Activated CD4-positive, CD25-positive, alpha-beta regulatory T cell treated with anti-CD3 and anti-CD28 coated beads, Interleukin-2, amount 50 U/mL, for 24 hours (primary cell): ENCODE measurements around the gene SBF2.

Experiments used
- ATAC-seq, 2 donors: fragments of 150-1000 bp; cut with Tn5 transposase; one replicate each; pipeline ENCODE4 v1.10.0; 2021; ENCODE audit warnings: mild to moderate bottlenecking in 1 of 2, moderate library complexity in 1 of 2

The SBF2 gene

DNA sequence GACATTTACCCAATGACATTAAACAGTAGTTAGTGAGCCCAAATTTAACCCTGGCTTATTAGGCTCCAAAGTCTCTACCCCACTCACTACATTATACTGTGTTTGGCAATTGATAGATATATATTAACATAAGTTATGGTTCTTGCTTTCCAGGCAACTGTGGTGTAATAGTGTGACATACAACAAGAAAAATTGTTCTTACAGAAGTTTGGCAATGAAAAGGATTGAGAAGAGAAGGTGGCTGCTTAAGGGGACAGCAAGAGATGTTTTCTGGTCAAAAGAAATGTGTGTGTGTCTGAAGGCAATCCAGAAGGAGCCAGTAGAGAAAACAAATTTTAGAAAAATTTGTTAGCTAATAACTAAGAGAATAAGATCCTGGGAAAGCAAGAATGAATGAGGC is 497.8 kb downstream of the SBF2 start:
- ATAC-seq: no peak

DNA sequence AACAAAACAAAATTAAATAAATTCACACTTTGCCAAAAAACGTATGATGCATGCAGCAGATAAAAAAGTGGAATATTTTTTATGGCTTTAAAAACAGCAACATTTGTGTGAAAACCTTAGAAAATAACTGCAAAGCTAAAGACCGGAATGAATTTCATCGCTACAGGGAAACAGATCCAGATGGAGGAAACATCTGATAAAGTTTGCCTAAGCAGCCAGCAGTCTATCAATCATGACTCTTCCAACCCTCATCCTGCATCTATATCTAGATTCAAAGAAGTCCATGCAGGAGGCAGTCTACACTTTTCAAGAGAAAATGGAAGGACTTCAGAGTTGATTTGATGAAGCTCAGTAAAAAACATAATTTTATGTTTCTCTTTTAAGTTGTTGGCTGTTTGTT is 503.3 kb downstream of the SBF2 start:
- no peak for ATAC-seq

- no peak for ATAC-seq
These were observed 504.1 kb downstream of the SBF2 start for GRCh38 chr11:9789910-9790309.

DNA sequence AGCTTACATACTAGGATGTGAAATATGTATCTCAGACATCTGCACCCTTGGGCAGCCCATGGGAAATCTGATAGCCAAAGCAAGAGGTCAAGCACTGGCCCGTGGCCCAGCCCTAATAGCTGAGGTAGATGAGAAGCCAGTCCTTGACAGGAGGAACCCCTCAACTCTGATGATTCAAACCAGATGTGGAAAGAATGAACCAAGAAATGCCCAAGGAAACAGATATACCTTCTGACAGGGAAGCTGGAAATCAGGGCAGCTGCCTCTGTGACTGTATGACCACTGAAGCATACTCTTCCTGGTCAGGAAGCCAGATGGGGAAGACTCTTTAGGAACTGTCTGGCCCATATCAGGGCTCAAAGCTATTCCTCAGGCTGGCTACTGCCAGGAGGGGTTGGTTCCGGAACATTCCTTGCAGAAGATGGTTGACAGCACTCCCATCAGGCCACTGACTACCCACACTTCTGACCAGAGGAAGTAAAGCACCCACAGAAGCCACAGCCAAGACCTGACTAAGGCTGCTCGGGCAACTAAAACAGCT is 506.0 kb downstream of the SBF2 start:
- no peak for ATAC-seq

DNA sequence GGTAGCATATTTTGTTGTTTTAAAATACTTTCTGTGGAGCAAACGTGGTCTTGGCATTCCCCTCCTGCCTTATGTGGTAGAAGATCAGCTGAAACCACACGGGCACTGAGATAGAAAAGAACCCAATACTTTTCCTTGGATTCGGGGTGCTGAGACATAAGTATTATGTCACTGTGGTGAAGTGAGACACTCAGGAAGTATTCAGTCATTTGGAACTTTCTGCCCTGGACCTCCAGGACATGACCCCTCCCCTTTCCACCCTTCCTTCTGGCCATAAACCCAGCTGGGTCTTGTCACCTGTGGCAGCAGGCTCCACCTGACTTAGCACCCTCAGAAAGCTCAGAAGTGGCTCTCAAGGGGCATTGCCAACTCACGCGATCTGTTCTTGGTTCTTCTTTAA is 506.8 kb downstream of the SBF2 start:
- ATAC-seq: no peak

- no peak for ATAC-seq
These were observed 509.3 kb downstream of the SBF2 start for GRCh38 chr11:9784602-9785315.

- no peak for ATAC-seq
These were observed 510.0 kb downstream of the SBF2 start for GRCh38 chr11:9783986-9784385.

DNA sequence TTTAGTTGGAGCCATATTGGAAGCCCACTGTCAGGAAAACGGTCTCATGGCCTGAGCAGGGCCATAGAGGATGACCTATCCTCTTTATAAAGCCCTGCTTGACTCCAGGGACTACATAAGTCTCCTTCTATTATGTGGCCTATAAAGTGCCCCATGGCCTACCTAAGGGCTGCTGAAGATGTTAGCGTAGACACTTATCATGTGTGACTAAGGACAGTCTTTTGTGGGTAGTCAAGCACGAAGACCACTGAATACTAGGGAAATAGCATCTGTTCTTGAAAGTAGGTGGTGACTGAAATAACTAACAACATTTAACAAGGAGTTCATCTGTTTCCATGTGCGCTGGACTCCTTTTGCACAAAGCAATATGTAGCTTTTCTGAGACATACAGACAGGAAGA is 513.1 kb downstream of the SBF2 start:
- ATAC-seq: no peak

- ATAC-seq: no peak
These were observed 516.5 kb downstream of the SBF2 start for GRCh38 chr11:9777525-9777924.

- no peak for ATAC-seq
These were observed 517.0 kb downstream of the SBF2 start for GRCh38 chr11:9777066-9777465.

- no peak for ATAC-seq
These were observed 517.8 kb downstream of the SBF2 start for GRCh38 chr11:9776203-9776602.

DNA sequence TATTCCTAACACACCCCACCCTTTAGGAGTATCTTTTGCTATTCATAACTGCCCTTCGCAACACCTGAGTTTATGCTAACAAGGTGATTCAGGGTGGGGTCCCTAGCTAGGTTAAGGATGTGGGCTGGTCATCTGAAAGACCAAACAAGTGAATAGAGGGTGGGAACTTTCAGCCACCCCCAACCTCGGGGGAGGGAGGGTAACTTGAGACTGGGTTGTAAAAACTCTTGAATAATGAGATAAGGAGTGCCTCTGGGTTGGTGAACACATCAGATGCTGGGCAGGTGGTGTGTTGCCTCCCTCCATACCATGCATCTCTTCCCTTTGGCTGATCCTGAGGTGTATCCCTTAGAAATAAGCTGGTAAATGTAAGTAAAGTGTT is 518.6 kb downstream of the SBF2 start:
- ATAC-seq: no peak

- no peak for ATAC-seq
These were observed 519.2 kb downstream of the SBF2 start for GRCh38 chr11:9774591-9775397.

- ATAC-seq: no peak
These were observed 519.9 kb downstream of the SBF2 start for GRCh38 chr11:9774109-9774508.

GRCh38 chr11:9773524-9773923 is 520.5 kb downstream of the SBF2 start:
- ATAC-seq: no peak

DNA sequence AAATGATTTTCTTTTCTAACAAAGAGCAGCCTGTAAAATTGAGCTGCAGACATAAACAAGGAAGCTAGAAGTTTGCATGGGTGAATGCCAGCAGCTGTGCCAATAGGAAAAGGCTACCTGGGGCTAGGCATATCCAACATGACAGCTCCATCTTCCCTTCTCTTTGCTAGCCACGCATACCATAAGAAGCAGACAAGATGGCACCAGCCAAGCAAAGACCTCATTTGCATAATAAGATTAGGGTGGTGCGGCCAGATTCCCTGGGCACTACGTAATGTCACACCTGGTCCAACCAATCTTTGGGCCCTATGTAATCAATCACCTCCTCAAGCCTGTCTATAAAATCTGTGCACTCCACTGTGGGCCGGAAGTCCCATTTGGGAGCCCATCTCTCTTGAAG is 521.8 kb downstream of the SBF2 start:
- no peak for ATAC-seq

GRCh38 chr11:9771071-9771511 is 522.9 kb downstream of the SBF2 start:
- ATAC-seq: no peak

DNA sequence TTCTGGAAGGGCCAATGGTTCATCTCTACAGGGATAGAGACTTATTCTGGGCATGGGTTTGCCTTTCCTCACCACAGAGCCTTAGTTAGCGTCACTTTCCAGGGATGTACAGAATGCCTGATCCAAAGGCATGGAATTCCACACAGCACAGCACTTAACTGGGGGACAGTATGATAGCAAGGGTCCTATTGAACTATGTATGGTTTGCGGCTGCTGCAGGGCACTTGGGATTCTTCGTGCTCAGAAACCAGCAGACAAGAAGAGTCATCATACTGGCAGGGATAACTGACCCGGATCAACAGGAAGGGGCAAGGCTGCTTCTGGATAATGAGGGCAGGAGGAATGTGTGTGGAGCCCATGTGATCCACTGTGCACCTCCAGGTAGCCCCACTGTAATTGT is 524.4 kb downstream of the SBF2 start:
- no peak for ATAC-seq

- ATAC-seq: no peak
These were observed 528.5 kb downstream of the SBF2 start for GRCh38 chr11:9765320-9766101.

DNA sequence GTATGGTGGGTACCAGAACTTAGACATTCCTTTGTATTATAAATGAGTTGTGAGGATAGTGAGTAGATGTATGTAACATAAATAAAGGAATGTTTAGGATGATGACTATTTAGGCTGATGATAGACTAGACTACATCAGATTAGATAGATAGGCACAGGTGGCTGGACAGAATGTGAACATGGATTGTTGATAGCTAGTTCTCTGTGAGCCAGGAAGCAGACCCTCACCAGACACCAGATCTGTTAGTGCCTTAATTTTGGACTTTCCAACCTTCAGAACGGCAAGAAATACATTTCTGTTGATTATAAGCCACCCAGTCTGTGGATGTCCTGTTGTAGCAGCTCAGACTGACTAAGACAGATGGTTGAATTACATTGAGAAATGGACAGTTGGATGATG is 530.7 kb downstream of the SBF2 start:
- no peak for ATAC-seq

- no peak for ATAC-seq
These were observed 531.5 kb downstream of the SBF2 start for GRCh38 chr11:9762531-9762930.

DNA sequence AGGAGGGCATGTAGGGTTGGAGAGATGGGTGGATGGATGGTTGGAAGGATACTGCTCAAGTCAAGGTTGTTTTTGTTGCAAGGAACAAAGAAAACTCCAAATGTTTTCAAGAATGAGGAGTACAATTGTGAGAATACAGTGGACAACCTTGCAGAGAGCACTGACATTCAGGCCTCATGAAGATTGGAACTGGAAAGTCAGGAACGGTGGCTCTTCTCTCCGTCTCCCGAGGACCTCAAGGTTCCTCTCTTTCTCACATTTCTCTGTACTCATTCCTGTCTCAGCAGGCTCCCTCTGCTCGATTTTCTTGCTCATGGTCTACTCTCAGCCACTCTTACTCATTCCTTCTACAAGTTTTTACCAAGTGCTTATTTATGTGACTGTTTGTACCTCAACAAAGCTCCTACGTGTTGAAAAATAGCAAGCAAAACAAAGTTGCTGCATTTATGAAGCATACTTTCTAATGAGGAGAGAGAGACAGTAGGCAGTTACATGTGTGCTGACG is 532.5 kb downstream of the SBF2 start:
- no peak for ATAC-seq

- no peak for ATAC-seq
These were observed 533.8 kb downstream of the SBF2 start for GRCh38 chr11:9760193-9760575.
